K562 (cell line): ENCODE measurements around the gene DIAPH3. TPM values are rescaled to one million over a fixed set of nuclear protein-coding genes. Genes with fewer than 3 reads are reported as not detected.

Experiments used
- ATAC-seq: fragments of 200-7000 bp; cut with Tn5 transposase; 3 replicates; pipeline ENCODE4 v1.9.1; 2020; ENCODE audit warnings: moderate library complexity
- BruUV-seq: library from RNA; stranded (reverse); fragments of 400-500 nt; replicated peaks from 2 replicates; lab custom pipeline; 2021; lab: Mats Ljungman, UMichigan
- CTCF ChIA-PET: fragments of 300-600 bp; formaldehyde crosslinking; extraction: SDS; loops from one replicate; lab custom pipeline; 2021; ENCODE audit warnings: low intra/inter-chr PET ratio; lab: Yijun Ruan, JAX
- POLR2A ChIA-PET: fragments of 300-600, 350-650 bp; sonication (Branson Sonifier 250); formaldehyde crosslinking; extraction: SDS; loops from one replicate; lab custom pipeline; 2021; ENCODE audit warnings: antibody characterized with exemption, inconsistent platforms; lab: Yijun Ruan, JAX
- DNase-seq, 4 experiments: peaks; one replicate each; pipeline versions ENCODE4 v3.0.0 to v3.0.0-alpha.2; 2011 to 2018; ENCODE audit warnings: low spot score in 3 of 4, mixed read lengths in 3 of 4; ENCODE audit errors: extremely low read depth in 1 of 4
- FAIRE-seq: peaks from 2 replicates; lab custom pipeline; 2011; peaks lifted over from hg19 to GRCh38; lab: Jason Lieb, UNC
- H2AFZ ChIP-seq: 2 replicates; pipeline ENCODE4 v1.6.0; 2011; ENCODE audit warnings: low read depth, low read length, control low read depth, inconsistent platforms
- H3K27ac ChIP-seq: fragments of 200-600 bp; 3 replicates; pipeline ENCODE4 v1.8.0; 2011; ENCODE audit warnings: low read depth, mild to moderate bottlenecking, control low read depth, inconsistent platforms, low read length, moderate library complexity, mixed read lengths; ENCODE audit errors: extremely low read depth
- H3K27me3 ChIP-seq, 2 experiments: fragments of 300-600 bp in 1 of 2; 2 replicates in 1 of 2; 3 replicates in 1 of 2; pipeline versions ENCODE4 v1.6.0 to v1.8.0; 2011; ENCODE audit warnings: inconsistent platforms in 2 of 2, low read length in 2 of 2, mild to moderate bottlenecking in 1 of 2, mixed read lengths in 1 of 2, moderate library complexity in 1 of 2; ENCODE audit not compliant: control insufficient read depth in 2 of 2, insufficient read depth in 2 of 2
- H3K36me3 ChIP-seq: fragments of 300-600 bp; 3 replicates; pipeline ENCODE4 v1.8.0; 2011; ENCODE audit warnings: mild to moderate bottlenecking, low read length, inconsistent platforms; ENCODE audit not compliant: control insufficient read depth, insufficient read depth
- H3K4me1 ChIP-seq, 2 experiments: fragments of 200-600 bp in 1 of 2; replicated peaks in 1 of 2; 2 replicates in 1 of 2; 3 replicates in 1 of 2; pipeline versions ENCODE4 v1.5.1 to v1.8.0; 2011; ENCODE audit warnings: inconsistent platforms in 2 of 2, low read length in 2 of 2, mild to moderate bottlenecking in 1 of 2, mixed read lengths in 1 of 2, moderate library complexity in 1 of 2; ENCODE audit not compliant: control insufficient read depth in 2 of 2, insufficient read depth in 2 of 2
- H3K4me2 ChIP-seq: 2 replicates; pipeline ENCODE4 v1.6.1; 2011; ENCODE audit warnings: low read length, control low read depth, inconsistent platforms, mixed read lengths; ENCODE audit not compliant: insufficient read depth
- H3K4me3 ChIP-seq: fragments of 200-600 bp; sonication (generic), shearing (Covaris generic); 2 replicates; pipeline ENCODE4 v1.5.1; 2016; ENCODE audit warnings: control low read depth, inconsistent platforms
- H3K79me2 ChIP-seq: fragments of 200-600 bp; 3 replicates; pipeline ENCODE4 v1.8.0; 2011; ENCODE audit warnings: low read length, inconsistent platforms; ENCODE audit not compliant: control insufficient read depth, insufficient read depth
- H3K9ac ChIP-seq, 2 experiments: 2 replicates each; pipeline versions ENCODE4 v1.6.0 to v1.6.1; 2011; ENCODE audit warnings: low read depth in 2 of 2, low read length in 2 of 2, control low read depth in 1 of 2, inconsistent platforms in 1 of 2, mild to moderate bottlenecking in 1 of 2, mixed read lengths in 1 of 2; ENCODE audit not compliant: insufficient read depth in 1 of 2
- H3K9me1 ChIP-seq: one replicate; pipeline ENCODE4 v1.6.0; 2011; ENCODE audit warnings: inconsistent platforms, mild to moderate bottlenecking, low read length, moderate library complexity; ENCODE audit not compliant: control insufficient read depth, insufficient read depth
- H3K9me3 ChIP-seq: replicated peaks from 2 replicates; pipeline ENCODE4 v1.5.1; 2011; ENCODE audit warnings: low read depth, low read length, inconsistent platforms; ENCODE audit not compliant: control insufficient read depth, insufficient read depth
- H4K20me1 ChIP-seq: replicated peaks from 2 replicates; pipeline ENCODE4 v1.6.1; 2011; ENCODE audit warnings: low read length, inconsistent platforms, mixed read lengths; ENCODE audit not compliant: control insufficient read depth, insufficient read depth
- DEAF1 ChIP-seq: fragments of 450-650 bp; formaldehyde crosslinking; IDR thresholded peaks from 2 replicates; pipeline ENCODE4 v1.4.0; 2020; ENCODE audit warnings: mild to moderate bottlenecking, moderate library complexity
- ESRRB ChIP-seq: fragments of 250-450 bp; sonication (Bioruptor Pico); IDR thresholded peaks from 2 replicates; pipeline ENCODE4 v1.5.0; 2020; ENCODE audit warnings: mild to moderate bottlenecking, moderate library complexity, borderline replicate concordance
- IRF2 ChIP-seq: sonication (generic); formaldehyde crosslinking; IDR thresholded peaks from 2 replicates; pipeline ENCODE4 v1.8.1; 2022; ENCODE audit warnings: mild to moderate bottlenecking, missing genetic modification reagents
- NFIX ChIP-seq: fragments of 250-450 bp; sonication (Bioruptor Pico); IDR thresholded peaks from 2 replicates; pipeline ENCODE4 v1.4.0; 2020; ENCODE audit warnings: low read depth, mild to moderate bottlenecking, moderate library complexity
- RUNX1 ChIP-seq: sonication (generic); IDR thresholded peaks from 2 replicates; pipeline ENCODE4 v1.6.1; 2016; ENCODE audit warnings: antibody characterized with exemption, low read depth
- TEAD2 ChIP-seq: fragments of 450-650 bp; IDR thresholded peaks from 2 replicates; pipeline ENCODE4 v1.6.1; 2016; ENCODE audit warnings: missing genetic modification characterization, control low read depth, missing compliant biosample characterization
- TOE1 ChIP-seq, 2 experiments: fragments of 450-650 bp in 1 of 2; sonication (generic) in 1 of 2; formaldehyde crosslinking in 1 of 2; IDR thresholded peaks; 2 replicates each; pipeline versions ENCODE4 v1.7.1 to v1.8.0; 2016 to 2022; ENCODE audit warnings: borderline replicate concordance in 2 of 2, mild to moderate bottlenecking in 2 of 2, antibody characterized with exemption in 1 of 2, inconsistent platforms in 1 of 2, low read depth in 1 of 2, missing genetic modification reagents in 1 of 2, moderate library complexity in 1 of 2
- ZBTB34 ChIP-seq: fragments of 250-450 bp; sonication (Bioruptor Pico); IDR thresholded peaks from 2 replicates; pipeline ENCODE4 v1.8.0; 2021; ENCODE audit warnings: mild to moderate bottlenecking, moderate library complexity
- ZKSCAN8 ChIP-seq: fragments of 200-800 bp; sonication (Bioruptor generic); IDR thresholded peaks from 2 replicates; pipeline ENCODE4 v1.6.1; 2016; ENCODE audit warnings: missing genetic modification characterization, missing compliant biosample characterization
- ZNF124 ChIP-seq: sonication (generic); formaldehyde crosslinking; IDR thresholded peaks from 2 replicates; pipeline ENCODE4 v1.8.1; 2022; ENCODE audit warnings: missing genetic modification reagents
- ZNF316 ChIP-seq: fragments of 450-650 bp; IDR thresholded peaks from 2 replicates; pipeline ENCODE4 v1.6.1; 2016
- ZNF57 ChIP-seq: fragments of 450-650 bp; formaldehyde crosslinking; IDR thresholded peaks from 2 replicates; pipeline ENCODE4 v1.4.0; 2020; ENCODE audit warnings: mild to moderate bottlenecking, moderate library complexity
- WGBS: fragments of 100-300 bp; shearing (Covaris generic); methylation state at CpG from one replicate; pipeline ENCODE4 v1.1.6; 2016; ENCODE audit warnings: low coverage, mixed read lengths; ENCODE audit not compliant: insufficient coverage; ENCODE audit errors: missing lambda C conversion rate; 5-methylcytosine and 5-hydroxymethylcytosine counted together
- in situ Hi-C: fragments of 300-500 bp; cut with MboI; formaldehyde crosslinking; loops from 4 replicates; pipeline ENCODE4 v1.15.0; 2018; ENCODE audit warnings: inconsistent platforms, mixed read lengths
- intact Hi-C: fragments of 100-400 bp; cut with micrococcal nuclease; formaldehyde crosslinking; loops from 2 replicates; pipeline ENCODE4 v1.14.2; 2022
- polyA plus RNA-seq, 8 experiments: library from polyadenylated mRNA; depleted of rRNA in 4 of 8; stranded (reverse) in 5 of 8; unstranded in 3 of 8; fragments of >200 nt; fragmentation: Nextera tagmentation in 2 of 8; fragmentation: Illumina TruSeq in 1 of 8; extraction: Ambion mirVana in 2 of 8; extraction: Trizol in 1 of 8; gene quantifications; 2 replicates each; pipeline versions ENCODE4 v1.2.1 to v1.2.3, GENCODE V29; 2011 to 2014; ENCODE audit warnings: inconsistent platforms in 1 of 8, missing spikeins in 1 of 8
- total RNA-seq, 7 experiments: library from RNA; depleted of rRNA in 6 of 7; stranded (reverse); fragments of >200 nt in 6 of 7; fragmentation: Illumina TruSeq in 2 of 7; extraction: Trizol in 2 of 7; gene quantifications; 2 replicates each; pipeline versions ENCODE4 v1.2.1 to v1.2.3, GENCODE V29; 2011 to 2021; ENCODE audit warnings: low replicate concordance in 1 of 7
- TF ChIP-seq, protein P1 (sequence below): fragments of 250-450 bp; sonication (Bioruptor Pico); IDR thresholded peaks from 2 replicates; pipeline ENCODE4 v1.5.0; 2021
- TF ChIP-seq, protein P2 (sequence below): sonication (generic); formaldehyde crosslinking; IDR thresholded peaks from 2 replicates; pipeline ENCODE4 v1.8.0; 2023; ENCODE audit warnings: missing genetic modification reagents, mild to moderate bottlenecking, borderline replicate concordance

Gene DIAPH3
- total and polyA plus RNA-seq, 9 of the 15 experiments (the other 6 are each of a cell fraction or from before 2014, with no cell fraction given), result 9.0 to 18.7 (median 14.7) TPM

GRCh38 chr13:59641261-59641660 lies 522.5 kb downstream of the DIAPH3 start:
- H3K9ac ChIP-seq, result no peak overlapping the region
- FAIRE-seq (no peak), DNase-seq (peak in 1 of 4 experiments; percentile 1), ATAC-seq (peak; percentile 57; the same call in 1 of the 3 replicates)
- POLR2A ChIA-PET, result no interaction called here
- peaks cover 0 to 3% of the 10 kb centered on the region in 2 experiments; a peak in 2 of 5 replicates for H3K27me3 ChIP-seq
- WGBS, result 0% methylated on average over 2 of the region's 3 CpGs
- no peak overlapping the region for H3K4me3 ChIP-seq
- no peaks in the 10 kb centered on the region for H3K9me3 ChIP-seq
- H3K4me2 ChIP-seq, result no peak overlapping the region
- no peaks in the 10 kb centered on the region for H3K36me3 ChIP-seq
- BruUV-seq, result no TSS peak
- no peaks in the 10 kb centered on the region for H4K20me1 ChIP-seq
- intact Hi-C loops, result no loop called here
- no peak overlapping the region for H2AFZ ChIP-seq
- H3K4me1 ChIP-seq, result no peaks in the 10 kb centered on the region
- no peaks in the 10 kb centered on the region for H3K79me2 ChIP-seq
- in situ Hi-C loops, result no loop called here
- no peak overlapping the region for H3K27ac ChIP-seq
- CTCF ChIA-PET, result no interaction called here
- H3K9me1 ChIP-seq, result no peaks in the 10 kb centered on the region
- TF ChIP-seq NFIX (CRISPR knock-in tag) (no peak), DEAF1 (CRISPR knock-in tag) (no peak), TOE1 (IDR thresholded peaks at IDR 0.05; ENCODE audit: borderline replicate concordance) (no peak), TOE1 (CRISPR knock-in tag; IDR thresholded peaks at IDR 0.05; ENCODE audit: borderline replicate concordance, low read depth) (no peak), ESRRB (no peak), ZNF57 (CRISPR knock-in tag) (no peak), ZBTB34 (CRISPR knock-in tag) (no peak), RUNX1 (no peak), ZNF124 (CRISPR knock-in tag) (no peak), ZNF316 (no peak), ZKSCAN8 (no peak), IRF2 (CRISPR knock-in tag) (no peak), TEAD2 (tag) (no peak)
- TF ChIP-seq, protein P1, sequence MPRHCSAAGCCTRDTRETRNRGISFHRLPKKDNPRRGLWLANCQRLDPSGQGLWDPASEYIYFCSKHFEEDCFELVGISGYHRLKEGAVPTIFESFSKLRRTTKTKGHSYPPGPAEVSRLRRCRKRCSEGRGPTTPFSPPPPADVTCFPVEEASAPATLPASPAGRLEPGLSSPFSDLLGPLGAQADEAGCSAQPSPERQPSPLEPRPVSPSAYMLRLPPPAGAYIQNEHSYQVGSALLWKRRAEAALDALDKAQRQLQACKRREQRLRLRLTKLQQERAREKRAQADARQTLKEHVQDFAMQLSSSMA, result no peak
- TF ChIP-seq, protein P2, sequence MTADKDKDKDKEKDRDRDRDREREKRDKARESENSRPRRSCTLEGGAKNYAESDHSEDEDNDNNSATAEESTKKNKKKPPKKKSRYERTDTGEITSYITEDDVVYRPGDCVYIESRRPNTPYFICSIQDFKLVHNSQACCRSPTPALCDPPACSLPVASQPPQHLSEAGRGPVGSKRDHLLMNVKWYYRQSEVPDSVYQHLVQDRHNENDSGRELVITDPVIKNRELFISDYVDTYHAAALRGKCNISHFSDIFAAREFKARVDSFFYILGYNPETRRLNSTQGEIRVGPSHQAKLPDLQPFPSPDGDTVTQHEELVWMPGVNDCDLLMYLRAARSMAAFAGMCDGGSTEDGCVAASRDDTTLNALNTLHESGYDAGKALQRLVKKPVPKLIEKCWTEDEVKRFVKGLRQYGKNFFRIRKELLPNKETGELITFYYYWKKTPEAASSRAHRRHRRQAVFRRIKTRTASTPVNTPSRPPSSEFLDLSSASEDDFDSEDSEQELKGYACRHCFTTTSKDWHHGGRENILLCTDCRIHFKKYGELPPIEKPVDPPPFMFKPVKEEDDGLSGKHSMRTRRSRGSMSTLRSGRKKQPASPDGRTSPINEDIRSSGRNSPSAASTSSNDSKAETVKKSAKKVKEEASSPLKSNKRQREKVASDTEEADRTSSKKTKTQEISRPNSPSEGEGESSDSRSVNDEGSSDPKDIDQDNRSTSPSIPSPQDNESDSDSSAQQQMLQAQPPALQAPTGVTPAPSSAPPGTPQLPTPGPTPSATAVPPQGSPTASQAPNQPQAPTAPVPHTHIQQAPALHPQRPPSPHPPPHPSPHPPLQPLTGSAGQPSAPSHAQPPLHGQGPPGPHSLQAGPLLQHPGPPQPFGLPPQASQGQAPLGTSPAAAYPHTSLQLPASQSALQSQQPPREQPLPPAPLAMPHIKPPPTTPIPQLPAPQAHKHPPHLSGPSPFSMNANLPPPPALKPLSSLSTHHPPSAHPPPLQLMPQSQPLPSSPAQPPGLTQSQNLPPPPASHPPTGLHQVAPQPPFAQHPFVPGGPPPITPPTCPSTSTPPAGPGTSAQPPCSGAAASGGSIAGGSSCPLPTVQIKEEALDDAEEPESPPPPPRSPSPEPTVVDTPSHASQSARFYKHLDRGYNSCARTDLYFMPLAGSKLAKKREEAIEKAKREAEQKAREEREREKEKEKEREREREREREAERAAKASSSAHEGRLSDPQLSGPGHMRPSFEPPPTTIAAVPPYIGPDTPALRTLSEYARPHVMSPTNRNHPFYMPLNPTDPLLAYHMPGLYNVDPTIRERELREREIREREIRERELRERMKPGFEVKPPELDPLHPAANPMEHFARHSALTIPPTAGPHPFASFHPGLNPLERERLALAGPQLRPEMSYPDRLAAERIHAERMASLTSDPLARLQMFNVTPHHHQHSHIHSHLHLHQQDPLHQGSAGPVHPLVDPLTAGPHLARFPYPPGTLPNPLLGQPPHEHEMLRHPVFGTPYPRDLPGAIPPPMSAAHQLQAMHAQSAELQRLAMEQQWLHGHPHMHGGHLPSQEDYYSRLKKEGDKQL (CRISPR knock-in tag), result no peak
